ENCODE data around the gene STX7. TPM values are rescaled to one million over a fixed set of nuclear protein-coding genes. Genes with fewer than 3 reads are reported as not detected.

The STX7 gene
- total and polyA plus RNA-seq, 10 donors: 14.4 to 114 (median 80.7) TPM

GRCh38 chr6:132399376-132400074 lies 113.4 kb downstream of the STX7 start:
- H3K9me3 ChIP-seq: peaks cover 5 to 19% (median 14%) of the 10 kb centered on the region in 8 donors
- H3K27me3 ChIP-seq (replicated peaks in 1 of 7): peaks cover 0 to 45% (median 26%) of the 10 kb centered on the region in 7 donors
- no peak for TF ChIP-seq POLR2A (IDR thresholded peaks at IDR 0.05)
- no peak for TF ChIP-seq CTCF (IDR thresholded peaks at IDR 0.05 in 8 of 11, conservative IDR thresholded peaks at IDR 0.05 in 3 of 11)
- no peak for TF ChIP-seq POLR2AphosphoS5 (IDR thresholded peaks at IDR 0.05)
- intact Hi-C loops (cut with DNase I; ENCODE audit: low total_unique reads): loop anchor here (10.0 kb wide), 1 partner anchor 95 kb away; no protein-coding TSS in a partner anchor
- no peaks in the 10 kb centered on the region for H3K36me3 ChIP-seq
- DNase-seq: no peak
- peaks cover 0 to 21% (median 12%) of the 10 kb centered on the region in 6 donors for H3K4me1 ChIP-seq
- 65 to 80% (median 72%) methylated on average over 4 of the region's 4 CpGs for WGBS, 5 donors
- H3K27ac ChIP-seq: no peak overlapping the region
- no peak overlapping the region for H3K4me3 ChIP-seq

Small RNA genes within 50 kb of the gene (small RNA-seq; reads per million reads assigned to genes)
- gene TAAR7P: 0 reads per million in 4 donors

Other genes with a start within 250 kb of the STX7 start
- gene MOXD1, start 111.6 kb downstream of the STX7 start, total RNA-seq: 10 to 100 TPM in 1 of 7 donors, 1 to 10 TPM in 6; 4.3 to 10.2 (median 6.3) TPM
- 1 to 10 TPM; 2.9 to 7.6 (median 4.6) TPM for gene MOXD1, start 111.6 kb downstream of the STX7 start, polyA plus RNA-seq
- not detected for gene TAAR9, start 25.2 kb upstream of the STX7 start, total RNA-seq
- not detected for gene TAAR9, start 25.2 kb upstream of the STX7 start, polyA plus RNA-seq
- not detected for gene TAAR8, start 39.6 kb upstream of the STX7 start, total RNA-seq
- not detected for gene TAAR8, start 39.6 kb upstream of the STX7 start, polyA plus RNA-seq
- not detected for gene TAAR6, start 57.2 kb upstream of the STX7 start, total RNA-seq
- gene TAAR6, start 57.2 kb upstream of the STX7 start, polyA plus RNA-seq: not detected
- not detected for gene TAAR5, start 76.6 kb upstream of the STX7 start, total RNA-seq
- gene TAAR5, start 76.6 kb upstream of the STX7 start, polyA plus RNA-seq: under 1 TPM in 1 of 3 donors, not detected in 2; 0.10 TPM
- gene TAAR2, start 111.2 kb upstream of the STX7 start, total RNA-seq: not detected
- gene TAAR2, start 111.2 kb upstream of the STX7 start, polyA plus RNA-seq: not detected
- under 1 TPM in 1 of 7 donors, not detected in 6; 0.37 TPM for gene TAAR1, start 146.1 kb upstream of the STX7 start, total RNA-seq
- gene TAAR1, start 146.1 kb upstream of the STX7 start, polyA plus RNA-seq: not detected
- gene VNN1, start 200.9 kb upstream of the STX7 start, total RNA-seq: 10 to 100 TPM in 4 of 7 donors, 1 to 10 TPM in 3; 3.1 to 44.2 (median 11.2) TPM
- 1 to 10 TPM; 2.3 to 5.5 (median 2.9) TPM for gene VNN1, start 200.9 kb upstream of the STX7 start, polyA plus RNA-seq
- 100 to 1,000 TPM in 5 of 7 donors, 10 to 100 TPM in 2; 65.9 to 349 (median 173) TPM for gene VNN2, start 244.8 kb upstream of the STX7 start, total RNA-seq
- gene VNN2, start 244.8 kb upstream of the STX7 start, polyA plus RNA-seq: 10 to 100 TPM; 15.4 to 37.1 (median 26.0) TPM